ENCODE measurements around the gene EIF4E1B.

DNA sequence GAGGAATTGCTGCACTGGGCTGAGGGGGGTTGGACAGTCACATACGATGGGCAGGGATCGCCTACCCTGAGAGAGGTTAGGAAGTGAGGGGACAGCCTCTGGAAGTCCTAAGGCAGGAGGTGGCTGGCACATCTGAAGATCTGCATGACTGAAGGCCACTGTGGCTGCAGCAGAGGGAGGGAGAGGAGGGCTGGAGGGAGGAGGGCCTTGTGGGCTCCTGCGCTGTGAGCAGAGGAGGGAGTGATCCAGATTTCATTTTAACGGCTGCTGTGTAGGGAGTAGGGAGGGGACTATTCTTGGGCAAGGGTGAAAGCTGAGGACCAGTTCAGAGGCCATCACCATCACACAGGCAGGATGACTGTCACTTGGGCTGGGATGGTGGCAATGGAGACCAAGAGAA is 7.1 kb downstream of the EIF4E1B start:
- TF ChIP-seq, protein P1, sequence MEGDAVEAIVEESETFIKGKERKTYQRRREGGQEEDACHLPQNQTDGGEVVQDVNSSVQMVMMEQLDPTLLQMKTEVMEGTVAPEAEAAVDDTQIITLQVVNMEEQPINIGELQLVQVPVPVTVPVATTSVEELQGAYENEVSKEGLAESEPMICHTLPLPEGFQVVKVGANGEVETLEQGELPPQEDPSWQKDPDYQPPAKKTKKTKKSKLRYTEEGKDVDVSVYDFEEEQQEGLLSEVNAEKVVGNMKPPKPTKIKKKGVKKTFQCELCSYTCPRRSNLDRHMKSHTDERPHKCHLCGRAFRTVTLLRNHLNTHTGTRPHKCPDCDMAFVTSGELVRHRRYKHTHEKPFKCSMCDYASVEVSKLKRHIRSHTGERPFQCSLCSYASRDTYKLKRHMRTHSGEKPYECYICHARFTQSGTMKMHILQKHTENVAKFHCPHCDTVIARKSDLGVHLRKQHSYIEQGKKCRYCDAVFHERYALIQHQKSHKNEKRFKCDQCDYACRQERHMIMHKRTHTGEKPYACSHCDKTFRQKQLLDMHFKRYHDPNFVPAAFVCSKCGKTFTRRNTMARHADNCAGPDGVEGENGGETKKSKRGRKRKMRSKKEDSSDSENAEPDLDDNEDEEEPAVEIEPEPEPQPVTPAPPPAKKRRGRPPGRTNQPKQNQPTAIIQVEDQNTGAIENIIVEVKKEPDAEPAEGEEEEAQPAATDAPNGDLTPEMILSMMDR (IDR thresholded peaks at IDR 0.05; ENCODE audit: low read depth, low read length, poor library complexity, severe bottlenecking), result no peak
- no peak for TF ChIP-seq EZH2phosphoT487 (IDR thresholded peaks at IDR 0.05; ENCODE audit: borderline replicate concordance, low read length)

Measured in DOHH2 (cell line).